NOMO-1 treated with DMSO at 0.1 percent for 48 hours (cell line): Measurements from ENCODE around the gene PIK3CA.
"Not testable (repeated sequence)": the region's sequence is repeated elsewhere in the genome, so short reads cannot be mapped to it uniquely, and the experiment has no call there.

Source experiments
- DNase-seq: peaks from one replicate; lab custom pipeline; 2025; ENCODE audit not compliant: unreplicated experiment; lab: John Stamatoyannopoulos, UW

Gene PIK3CA

GRCh38 chr3:179147873-179148615 is at the start of gene PIK3CA:
Gene PIK3CA (plus strand): TSS chr3:179148357. CDS start chr3:179198826, 50,469 bp downstream.
- peak; percentile 100 for DNase-seq

GRCh38 chr3:179098388-179099077 is 49.6 kb upstream of the PIK3CA start:
- DNase-seq, result peak; percentile 73

GRCh38 chr3:179100652-179101051 is 47.5 kb upstream of the PIK3CA start:
- DNase-seq, result no peak

GRCh38 chr3:179105881-179106280 is 42.3 kb upstream of the PIK3CA start:
- no peak for DNase-seq

GRCh38 chr3:179107617-179108016 is 40.5 kb upstream of the PIK3CA start:
- DNase-seq, result no peak

GRCh38 chr3:179108086-179108485 is 40.1 kb upstream of the PIK3CA start:
- no peak for DNase-seq

- no peak for DNase-seq
These were observed 34.3 kb upstream of the PIK3CA start for GRCh38 chr3:179113903-179114302.

- DNase-seq, result not testable (repeated sequence)
These were observed 32.7 kb upstream of the PIK3CA start for GRCh38 chr3:179115444-179115843.

- no peak for DNase-seq
These were observed 31.3 kb upstream of the PIK3CA start for GRCh38 chr3:179116816-179117215.

GRCh38 chr3:179132191-179132890 is 15.8 kb upstream of the PIK3CA start:
- not testable (repeated sequence) for DNase-seq

GRCh38 chr3:179133575-179133974 is 14.6 kb upstream of the PIK3CA start:
- DNase-seq, result peak; percentile 77

- no peak for DNase-seq
These were observed 12.0 kb upstream of the PIK3CA start for GRCh38 chr3:179136195-179136594.

GRCh38 chr3:179141890-179142289 is 6.3 kb upstream of the PIK3CA start:
- DNase-seq, result no peak

GRCh38 chr3:179146911-179147513 is 1.1 kb upstream of the PIK3CA start:
- DNase-seq, result peak; percentile 87

- no peak for DNase-seq
These were observed 664 bp upstream of the PIK3CA start for GRCh38 chr3:179147514-179147872.

- DNase-seq, result peak; percentile 46
These were observed 654 bp downstream of the PIK3CA start for GRCh38 chr3:179148616-179149405.

- peak; percentile 69 for DNase-seq
These were observed 1.3 kb downstream of the PIK3CA start for GRCh38 chr3:179149406-179149867.

- no peak for DNase-seq
These were observed 1.8 kb downstream of the PIK3CA start for GRCh38 chr3:179149951-179150350.

- no peak for DNase-seq
These were observed 2.5 kb downstream of the PIK3CA start for GRCh38 chr3:179150610-179151009.

- DNase-seq, result no peak
These were observed 3.3 kb downstream of the PIK3CA start for GRCh38 chr3:179151474-179151873.

- no peak for DNase-seq
These were observed 8.0 kb downstream of the PIK3CA start for GRCh38 chr3:179156170-179156569.
